Measurements from ENCODE around the gene GNAS-AS1.

DNA sequence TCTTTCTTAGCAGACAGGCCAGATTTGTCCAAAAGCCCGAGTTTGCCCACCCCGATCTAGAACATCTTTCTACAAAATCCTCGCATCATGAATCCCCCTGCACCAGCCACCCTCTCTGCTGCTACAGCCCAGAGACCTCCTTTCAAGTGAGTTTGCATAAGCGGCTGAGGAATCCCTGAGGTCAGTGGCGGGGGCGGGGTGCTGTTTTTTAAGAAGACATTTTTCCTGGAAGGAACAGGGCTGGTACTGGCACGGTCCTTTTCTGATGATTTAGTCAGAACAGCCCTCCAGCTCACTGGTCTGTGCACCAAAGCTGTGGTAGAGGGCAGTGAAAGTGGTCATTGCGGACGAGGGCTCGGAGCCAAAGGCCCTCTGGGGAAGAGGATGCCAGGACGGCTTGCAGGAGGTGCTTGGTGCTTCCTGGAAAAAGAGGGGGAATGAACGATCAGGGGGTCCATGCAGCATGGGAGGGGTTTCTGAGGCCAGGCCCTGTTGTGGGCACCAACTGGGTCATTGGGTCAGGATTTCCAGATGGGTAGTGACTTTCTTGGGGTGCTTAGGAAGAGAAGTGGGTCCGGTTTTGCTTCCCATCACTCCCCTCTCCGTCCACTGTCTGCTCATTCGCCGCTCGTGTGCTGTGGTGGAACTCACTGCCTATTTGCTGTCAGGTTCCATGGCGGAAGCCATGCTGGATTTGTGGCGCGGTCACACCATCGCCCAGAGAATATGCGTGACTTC lies 50.4 kb downstream of the GNAS-AS1 start:
- TF ChIP-seq POLR2A (IDR thresholded peaks at IDR 0.05; ENCODE audit: low read depth, low read length) = no peak
- no peak for TF ChIP-seq POLR2AphosphoS5 (IDR thresholded peaks at IDR 0.05; ENCODE audit: low read depth, low read length)
- no peak for TF ChIP-seq POU2F2 (IDR thresholded peaks at IDR 0.05; ENCODE audit: low read depth, low read length)
- no peak for TF ChIP-seq TAF1 (IDR thresholded peaks at IDR 0.05; ENCODE audit: low read depth, low read length)
- TF ChIP-seq PAX5 (IDR thresholded peaks at IDR 0.05; ENCODE audit: insufficient read depth, low read length, severe bottlenecking) = no peak
- TF ChIP-seq SPI1 (IDR thresholded peaks at IDR 0.05; ENCODE audit: low read depth, low read length) = no peak
